ENCODE results near the gene C1QTNF2.

Gene C1QTNF2

GRCh38 chr5:160305319-160305718 lies 65.1 kb downstream of the C1QTNF2 start:
- DNase-seq (ENCODE audit: low read depth in 3 of 3) = no peak

DNA sequence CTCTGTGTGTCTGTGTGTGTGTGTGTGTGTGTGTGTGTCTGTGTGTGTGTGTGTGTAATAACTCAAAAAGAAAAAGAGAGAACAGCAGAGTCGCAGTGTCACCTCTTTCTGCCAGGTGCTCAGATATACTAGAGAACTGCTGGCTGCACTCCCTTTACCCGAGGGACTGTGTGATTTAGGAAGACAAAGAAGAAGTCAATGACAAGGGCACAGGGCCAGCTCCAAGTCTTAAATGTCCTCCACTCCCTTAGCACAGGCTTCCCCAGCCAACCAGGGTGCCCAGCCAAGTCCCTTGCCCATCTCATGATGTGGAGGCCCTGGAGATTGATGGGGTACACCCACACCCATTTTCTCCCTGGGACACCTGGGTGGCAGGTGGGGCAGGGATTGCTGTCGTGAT lies 66.7 kb downstream of the C1QTNF2 start:
- DNase-seq (ENCODE audit: low read depth in 3 of 3) = no peak

DNA sequence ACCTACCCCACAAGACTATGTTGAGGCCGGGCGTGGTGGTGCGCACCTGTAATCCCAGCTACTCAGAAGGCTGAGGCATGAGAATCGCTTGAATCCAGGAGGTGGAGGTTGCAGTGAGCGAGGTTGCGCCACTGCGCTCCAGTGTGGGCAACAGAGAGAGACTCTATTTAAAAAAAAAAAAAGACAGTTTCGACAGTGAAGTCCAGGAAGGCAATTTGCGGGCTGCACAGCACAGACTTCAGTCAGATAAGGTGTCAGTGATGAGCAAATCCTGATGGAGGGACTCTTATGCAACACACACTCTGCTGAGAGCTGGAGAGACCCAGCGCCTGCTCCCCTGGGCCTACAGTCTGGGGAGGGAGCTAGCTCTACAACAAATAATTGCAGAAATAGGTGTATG lies 72.2 kb downstream of the C1QTNF2 start:
- DNase-seq (ENCODE audit: low read depth in 3 of 3) = no peak

DNA sequence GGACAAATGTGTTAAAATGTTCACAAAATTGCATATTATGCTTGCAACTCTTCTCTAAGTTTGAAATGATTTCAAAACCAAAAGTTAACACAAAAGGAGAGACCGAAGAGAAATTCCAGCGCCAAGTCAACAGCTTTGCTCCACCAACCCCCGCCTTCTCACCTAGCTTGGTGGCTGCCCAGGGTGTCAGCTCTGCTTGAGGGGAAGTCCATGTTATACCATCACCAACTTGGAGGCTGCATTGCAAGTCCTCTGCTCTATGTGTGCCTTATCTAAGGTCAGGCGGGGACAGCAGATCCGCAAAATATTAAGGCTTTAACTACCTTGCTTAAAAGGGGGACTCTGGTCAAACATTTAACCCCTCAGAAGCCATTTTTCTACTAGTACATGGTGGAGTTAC lies 72.7 kb downstream of the C1QTNF2 start:
- no peak for DNase-seq (ENCODE audit: low read depth in 3 of 3)

Data from stimulated activated CD4-positive, alpha-beta T cell treated with anti-CD3 and anti-CD28 coated beads, TNF-alpha, amount 100 ng/mL, for 24 hours (primary cell).